Activated CD8-positive, alpha-beta memory T cell treated with anti-CD3 and anti-CD28 coated beads for 48 hours (primary cell): ENCODE data around the gene WFS1.

Experiments used
- DNase-seq, 3 experiments: peaks; one replicate each; pipeline ENCODE4 v3.0.0-alpha.2; 2020; ENCODE audit warnings: low read depth in 2 of 3, low spot score in 2 of 3

The WFS1 gene

DNA sequence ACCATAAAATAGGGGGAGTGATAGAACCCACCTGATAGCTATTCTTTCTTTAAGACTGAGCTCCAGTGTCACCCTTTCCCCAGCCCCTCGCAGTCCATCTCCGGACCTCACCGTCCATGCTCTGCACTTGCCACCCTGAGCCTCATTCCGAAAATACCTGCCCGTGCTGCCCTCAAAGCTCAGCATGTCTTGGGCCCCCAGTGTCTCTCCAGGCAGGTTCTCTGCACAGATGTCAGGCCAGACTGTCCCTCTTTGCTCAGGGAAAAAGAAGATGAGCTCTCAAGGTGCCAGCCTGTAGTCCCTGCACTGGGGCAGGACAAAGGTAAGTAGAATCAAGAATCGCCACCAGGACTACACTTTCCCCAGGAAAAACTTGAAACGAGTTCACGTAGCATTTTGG, 9.8 kb upstream of the WFS1 start:
- DNase-seq: no peak

DNA sequence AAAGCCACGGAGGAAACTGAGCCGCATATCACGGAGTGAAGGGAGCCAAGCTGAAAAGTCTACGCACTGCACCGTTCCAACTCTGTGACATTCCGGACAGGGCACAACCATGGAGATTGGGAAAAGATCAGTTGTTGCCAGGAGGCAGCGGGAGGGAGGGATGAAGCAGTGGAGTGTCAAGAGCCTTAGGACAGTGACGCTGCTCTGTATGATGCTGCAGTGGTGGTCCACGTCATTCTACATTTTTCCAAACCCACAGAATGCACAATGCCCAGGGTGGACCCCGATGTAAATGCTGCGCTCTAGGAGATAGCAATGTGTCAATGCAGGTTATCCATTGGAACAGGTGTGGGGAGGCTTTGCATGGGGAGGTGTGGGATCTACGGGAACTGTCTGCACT, 7.5 kb upstream of the WFS1 start:
- DNase-seq: no peak

DNA sequence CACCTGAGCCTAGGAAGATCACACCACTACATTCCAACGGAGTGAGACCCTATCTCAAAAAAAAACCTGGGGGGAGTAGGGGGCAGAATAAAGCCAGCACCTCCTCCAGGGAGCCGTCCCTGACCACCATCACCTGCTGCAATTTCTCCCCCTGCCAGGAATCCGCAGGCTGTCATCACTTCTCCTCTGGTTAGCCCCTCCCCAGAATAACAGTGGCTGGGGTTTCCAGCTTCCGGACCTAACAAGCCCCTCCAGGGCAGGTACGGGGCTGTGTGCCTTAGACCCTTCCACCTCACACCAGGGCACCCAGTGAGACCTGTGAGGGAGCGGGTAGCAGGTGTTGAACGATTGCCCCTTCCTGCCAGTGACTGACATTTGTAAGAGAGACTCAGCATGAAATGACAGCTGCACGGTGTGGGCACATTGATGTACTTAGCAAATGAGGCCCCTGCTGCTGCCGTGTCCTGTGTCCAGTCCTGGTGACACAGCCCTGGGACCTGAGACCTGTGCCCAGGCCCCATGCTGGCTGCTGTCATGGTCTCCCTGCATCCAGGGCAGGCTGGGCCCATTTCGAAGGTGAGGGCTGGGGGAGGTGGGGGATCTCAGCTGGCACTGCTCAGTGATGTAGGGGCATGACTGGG, 6.7 kb upstream of the WFS1 start:
- no peak for DNase-seq

DNA sequence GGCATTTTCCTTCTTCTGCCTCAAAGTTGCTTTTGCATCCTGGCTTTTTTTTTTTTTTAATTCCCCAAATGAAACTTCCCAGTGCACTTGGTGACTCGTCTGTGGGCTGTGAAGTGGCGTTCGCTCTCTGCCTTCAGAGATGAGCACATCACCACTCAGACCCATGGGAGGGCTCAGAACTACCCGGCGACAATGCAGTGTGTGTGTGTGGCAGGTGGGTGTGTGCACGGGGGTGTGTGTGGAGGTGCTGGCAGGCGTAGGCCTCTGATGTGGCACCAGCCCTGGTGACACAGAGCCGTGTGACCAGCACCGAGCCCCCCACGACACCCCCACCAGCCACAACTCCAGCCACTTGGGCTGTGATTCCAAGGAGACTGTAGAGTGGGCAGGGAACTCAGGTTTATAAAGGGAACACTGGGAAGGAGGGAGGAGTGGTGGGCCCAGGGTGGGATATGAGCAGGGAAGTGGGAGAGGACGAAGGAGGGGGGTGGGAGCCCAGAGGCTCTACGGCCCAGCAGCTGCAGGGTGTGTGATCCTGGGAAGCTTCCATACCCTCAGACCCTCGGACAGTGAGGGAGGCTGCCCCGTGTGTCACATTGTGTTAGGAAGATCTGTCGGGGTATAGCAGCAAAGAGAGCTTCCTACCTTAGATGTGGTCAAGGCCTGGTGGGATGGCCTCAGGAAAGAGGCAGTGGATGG, 6.0 kb upstream of the WFS1 start:
- DNase-seq: no peak

DNA sequence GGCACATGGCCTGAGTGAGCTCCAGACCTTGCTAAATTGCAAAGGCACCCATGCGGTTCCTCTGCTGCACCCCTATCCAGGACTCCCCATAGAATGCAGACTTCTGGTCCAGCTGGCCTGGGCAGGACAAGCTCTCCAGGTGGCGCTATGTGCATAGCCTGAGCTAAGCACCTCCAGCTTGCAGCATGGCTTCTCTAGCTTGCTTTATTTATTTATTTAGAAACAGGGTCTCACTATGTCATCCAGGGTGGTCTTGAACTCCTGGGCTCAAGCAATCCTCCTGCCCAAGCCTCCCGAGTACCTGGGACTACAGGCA, 5.5 kb upstream of the WFS1 start:
- DNase-seq: no peak

DNA sequence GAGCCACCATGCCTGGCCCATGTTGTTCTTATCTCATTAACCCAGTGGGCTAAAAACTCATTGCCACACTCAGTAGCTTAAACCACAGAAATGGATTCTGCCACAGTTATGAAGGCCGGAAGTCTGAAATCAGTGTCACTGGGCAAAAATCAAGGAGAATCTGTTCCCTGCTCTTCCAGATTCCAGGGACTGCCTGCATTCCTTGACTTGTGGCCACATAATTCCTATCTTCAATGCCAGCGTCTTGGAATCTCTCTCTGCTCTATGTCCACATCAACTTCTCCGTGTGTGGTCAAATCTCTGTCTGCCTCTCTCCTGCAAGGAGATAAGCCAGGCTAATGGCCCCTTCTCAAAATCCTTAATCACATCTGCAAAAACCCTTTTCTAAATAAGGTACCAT, 4.1 kb upstream of the WFS1 start:
- DNase-seq: no peak

DNA sequence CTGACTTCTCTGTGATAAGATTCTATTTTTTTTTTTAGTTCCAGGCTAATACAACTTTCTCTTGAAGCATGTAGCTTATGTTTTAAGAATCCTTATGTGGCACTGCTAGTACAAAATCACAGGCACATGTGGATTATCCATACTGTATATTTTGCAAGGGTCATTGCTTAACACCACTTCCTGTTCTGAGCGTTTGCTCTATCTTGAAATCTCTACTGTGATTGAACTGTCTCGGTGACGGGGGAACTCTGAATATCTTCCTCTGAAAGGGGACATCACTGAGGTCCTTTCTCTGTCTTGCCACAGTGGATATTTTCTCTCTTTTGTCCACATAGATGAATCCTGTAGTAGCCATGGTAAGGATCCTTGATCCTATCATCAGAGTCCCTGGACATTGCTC, 2.1 kb upstream of the WFS1 start:
- DNase-seq: no peak

DNA sequence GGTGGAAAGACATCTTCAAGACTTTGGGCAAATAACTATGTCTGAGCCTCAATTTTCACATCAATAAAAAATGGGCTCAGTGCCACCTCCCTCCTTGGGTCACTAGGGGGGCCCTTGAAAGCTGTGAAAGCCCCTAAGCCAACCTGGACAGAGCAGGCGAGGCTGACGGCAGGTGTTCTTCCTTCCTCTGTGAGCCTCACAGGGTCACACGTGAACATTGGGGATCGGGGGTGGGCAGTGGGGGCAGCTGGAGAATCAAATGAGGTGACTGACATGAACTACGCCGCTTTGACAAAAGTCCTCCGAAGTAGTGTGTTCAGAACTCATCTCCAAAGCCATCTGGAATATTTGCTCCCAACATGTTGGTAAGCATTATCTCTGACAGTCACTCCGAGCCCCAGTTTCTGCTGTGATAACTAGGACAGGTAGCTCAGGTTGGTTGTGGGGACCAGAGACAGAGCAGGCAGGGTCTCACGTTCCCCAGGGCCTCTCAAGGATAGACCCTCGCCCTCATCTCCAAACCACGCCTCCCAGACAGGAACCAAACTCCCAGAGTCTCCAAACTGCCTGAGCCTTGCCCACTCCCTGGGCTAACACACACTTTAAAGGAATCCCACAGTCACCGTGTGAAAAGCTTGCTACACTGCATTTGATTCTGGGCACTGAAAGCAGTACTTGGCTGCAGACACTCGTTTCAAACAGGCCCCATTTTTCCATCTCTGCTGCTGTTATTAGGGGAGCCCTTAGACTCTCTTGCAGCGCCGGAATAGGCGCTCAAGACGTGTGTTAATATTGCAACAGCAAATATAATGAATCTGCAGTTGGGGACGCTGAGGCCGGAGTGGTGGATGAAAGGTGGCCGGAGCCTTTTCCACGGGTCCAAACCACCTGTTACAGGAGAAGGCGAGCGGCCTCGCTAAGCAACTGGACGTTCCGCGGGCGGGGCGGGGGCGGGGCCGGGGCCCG, 717 bp upstream of the WFS1 start:
- no peak for DNase-seq

DNA sequence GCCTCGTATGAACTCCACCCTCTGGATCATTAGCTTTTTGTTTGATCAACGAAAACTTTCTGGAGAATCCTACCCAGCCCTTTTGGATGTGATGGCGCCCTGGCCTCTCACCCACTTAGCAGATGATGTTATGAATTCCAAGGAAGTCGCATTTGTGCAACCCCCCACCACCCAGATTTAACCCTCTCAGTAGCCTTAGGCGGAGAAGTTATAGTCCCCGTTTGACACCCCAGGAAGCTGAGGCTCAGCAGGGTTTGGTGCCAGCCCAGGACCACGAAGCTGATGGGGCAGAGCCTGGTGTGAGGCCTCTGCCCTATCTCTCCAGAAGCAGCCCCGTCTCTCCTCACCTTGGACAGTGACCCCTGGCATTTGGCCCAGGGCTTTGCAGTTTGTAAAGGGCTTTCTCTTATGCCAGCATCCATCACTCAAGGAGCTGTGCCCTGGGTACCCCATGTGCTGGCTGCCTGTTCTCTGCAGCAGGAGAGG, 1.0 kb downstream of the WFS1 start:
- DNase-seq: no peak

DNA sequence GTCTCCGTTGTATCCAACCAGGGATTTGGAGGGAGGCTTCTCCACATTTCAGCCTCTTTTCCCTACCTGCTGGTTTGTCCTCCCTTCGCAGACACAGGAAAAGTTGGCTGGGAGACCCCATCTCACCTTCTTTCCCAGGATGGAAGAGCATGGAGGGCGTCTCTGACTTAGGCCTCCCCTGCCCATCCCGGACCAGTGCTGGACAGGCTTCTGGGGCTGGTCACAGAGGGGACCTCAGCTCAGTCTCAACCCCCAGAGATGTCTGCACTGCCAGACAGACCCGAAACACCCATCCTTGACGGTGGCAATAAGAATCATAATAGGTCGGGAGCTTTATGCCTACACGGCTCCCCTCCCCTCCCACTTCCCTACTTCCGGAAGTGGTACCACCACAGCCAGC, 1.6 kb downstream of the WFS1 start:
- DNase-seq: no peak

DNA sequence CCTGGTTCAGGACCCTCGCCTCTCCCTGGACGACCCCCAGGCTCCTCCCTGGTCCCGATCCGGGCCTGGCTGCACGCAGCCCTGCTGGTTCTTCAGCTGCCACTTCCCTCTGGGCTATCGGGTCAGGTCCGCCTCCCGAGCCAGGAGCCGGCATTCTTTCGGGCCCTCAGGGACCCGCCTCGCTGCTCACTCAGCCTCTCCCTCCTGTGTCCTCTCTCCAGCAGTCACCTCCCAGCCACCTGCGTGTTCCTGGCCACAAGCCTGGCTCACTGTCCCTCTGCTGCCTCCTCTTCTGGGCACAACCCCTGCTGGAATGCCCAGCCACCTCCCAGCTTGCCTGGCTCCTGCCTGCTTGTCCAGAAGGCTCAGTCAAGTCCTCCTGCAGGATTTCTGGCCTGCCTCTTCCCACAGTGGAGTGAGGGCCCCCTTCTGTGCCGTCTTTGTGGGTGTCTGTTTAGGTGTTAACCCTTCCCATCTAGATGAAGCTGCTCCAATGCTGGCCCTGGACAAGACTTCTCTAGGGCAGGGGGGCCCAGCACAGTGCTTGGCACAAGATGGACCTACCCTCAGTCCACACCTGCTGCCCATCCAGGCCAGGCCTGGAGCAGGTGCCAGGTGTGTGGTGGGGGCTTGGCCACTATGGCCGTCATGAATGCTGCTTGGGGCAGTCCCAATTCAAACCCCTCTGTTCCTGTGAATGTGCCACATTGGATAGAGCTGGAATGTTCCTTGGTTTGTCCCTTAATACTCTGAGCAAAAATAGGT, 2.2 kb downstream of the WFS1 start:
- no peak for DNase-seq

DNA sequence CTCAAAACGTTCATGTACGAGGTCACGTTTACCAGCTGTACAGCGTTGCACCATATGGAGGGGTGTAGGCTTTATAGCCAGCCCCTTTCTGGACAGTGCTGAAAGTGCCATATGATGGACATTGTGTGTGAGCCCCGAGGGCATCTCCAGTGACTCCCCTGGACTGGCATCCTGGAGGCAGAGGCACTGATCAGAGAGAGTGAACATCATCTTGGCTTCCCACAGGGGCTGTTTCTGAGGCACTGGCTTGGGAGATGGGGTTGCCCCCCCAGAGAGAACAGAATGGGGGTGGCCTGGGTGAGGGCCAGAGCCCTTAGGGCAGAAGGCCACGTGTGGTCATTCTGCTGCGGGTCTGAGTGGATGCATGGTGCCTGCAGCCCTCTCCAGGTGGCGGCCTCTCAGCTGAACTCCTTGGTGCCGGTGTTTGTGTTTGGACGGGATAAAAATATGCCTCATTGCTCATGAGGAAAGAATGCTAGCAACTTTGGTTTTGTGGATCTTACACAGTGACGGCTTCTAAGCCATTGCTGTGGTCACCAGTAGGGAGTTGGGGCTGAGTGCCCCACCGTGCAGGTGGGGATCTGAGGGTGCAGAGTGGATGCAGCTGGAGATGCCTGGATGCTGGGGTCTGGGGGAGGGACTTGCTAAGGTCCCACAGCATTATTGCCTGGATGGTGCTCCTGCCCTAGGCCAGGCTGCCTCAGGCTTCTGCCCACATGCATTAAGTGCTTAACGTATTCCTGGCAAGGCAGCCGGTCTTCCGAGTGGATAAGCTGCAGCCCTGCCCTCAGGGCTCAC, 3.4 kb downstream of the WFS1 start:
- DNase-seq: no peak

DNA sequence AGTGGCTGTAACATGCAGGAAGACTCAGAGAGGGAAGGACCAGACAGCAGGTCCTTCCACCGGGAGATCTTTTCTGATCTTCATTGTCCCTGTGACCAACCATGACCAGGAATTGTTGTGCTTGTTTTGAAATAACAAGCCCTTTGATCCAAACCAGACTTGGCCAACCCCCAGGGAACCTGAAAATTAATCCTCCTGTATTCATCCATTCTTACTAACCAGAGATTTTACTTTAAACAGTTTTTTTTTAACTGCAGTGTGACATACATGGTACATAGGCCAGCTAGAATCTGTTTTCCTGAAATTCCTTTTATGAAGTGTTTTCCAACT, 4.0 kb downstream of the WFS1 start:
- DNase-seq: no peak

DNA sequence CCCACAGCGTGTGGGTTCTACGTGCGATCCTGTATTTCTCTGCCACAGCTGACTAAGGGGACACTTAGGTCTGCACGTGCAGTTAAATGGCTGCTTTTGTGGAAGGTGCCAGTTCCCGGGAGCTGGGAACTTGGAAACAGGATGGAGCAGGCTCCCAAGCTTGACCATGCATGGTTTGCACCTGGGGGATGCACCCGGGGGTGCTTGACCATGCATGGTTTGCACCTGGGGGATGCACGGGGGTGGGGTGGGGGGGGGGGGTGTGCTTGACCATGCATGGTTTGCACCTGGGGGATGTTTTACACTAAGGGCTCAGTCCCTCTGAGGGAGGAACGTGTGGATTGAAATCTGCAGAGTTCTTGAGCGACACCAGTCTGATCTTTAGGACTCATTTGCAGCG, 5.7 kb downstream of the WFS1 start:
- no peak for DNase-seq

DNA sequence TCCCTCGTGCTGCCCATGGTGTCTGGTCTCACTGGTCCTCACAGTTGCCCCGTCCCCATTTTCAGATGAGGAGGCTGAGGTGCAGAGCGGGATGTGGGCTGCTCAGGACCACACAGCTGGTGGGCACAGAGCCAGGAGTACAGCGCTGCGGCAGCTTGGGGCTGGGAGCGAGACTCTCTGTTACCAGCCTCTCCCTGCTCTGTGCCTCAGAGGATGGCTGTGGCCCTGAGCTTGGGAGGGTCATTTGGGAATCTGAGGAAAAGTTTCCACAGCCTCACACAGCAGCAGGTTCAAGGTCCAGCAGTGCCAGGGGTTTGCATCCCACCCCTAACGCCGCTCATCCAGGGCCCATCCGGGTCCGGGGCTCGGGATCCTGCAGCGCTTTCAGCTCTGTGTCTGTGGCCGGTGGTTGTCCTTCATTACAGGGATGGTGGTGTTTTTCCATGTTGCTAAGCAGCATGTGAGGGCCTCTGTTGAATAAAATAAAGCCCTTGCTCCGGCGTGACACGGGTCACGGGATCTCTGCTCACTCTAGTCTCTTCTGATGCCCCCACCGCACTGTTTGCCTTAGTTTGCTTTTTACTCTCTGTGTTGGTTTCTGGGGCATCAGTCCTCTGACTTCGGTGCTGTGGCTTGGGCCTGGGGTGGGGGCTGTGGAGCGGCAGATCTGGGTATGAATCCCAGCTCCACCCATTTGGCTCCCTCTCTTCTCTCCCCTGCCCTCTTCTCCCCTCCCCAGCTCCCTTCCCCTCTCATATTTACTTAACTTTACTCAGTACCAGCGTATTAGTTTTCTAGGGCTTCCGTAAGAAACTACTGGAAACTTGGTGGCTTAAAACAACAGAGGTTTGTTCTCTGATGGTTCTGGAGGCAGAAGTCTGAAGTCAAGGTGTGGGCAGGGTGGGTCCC, 6.5 kb downstream of the WFS1 start:
- DNase-seq: no peak

DNA sequence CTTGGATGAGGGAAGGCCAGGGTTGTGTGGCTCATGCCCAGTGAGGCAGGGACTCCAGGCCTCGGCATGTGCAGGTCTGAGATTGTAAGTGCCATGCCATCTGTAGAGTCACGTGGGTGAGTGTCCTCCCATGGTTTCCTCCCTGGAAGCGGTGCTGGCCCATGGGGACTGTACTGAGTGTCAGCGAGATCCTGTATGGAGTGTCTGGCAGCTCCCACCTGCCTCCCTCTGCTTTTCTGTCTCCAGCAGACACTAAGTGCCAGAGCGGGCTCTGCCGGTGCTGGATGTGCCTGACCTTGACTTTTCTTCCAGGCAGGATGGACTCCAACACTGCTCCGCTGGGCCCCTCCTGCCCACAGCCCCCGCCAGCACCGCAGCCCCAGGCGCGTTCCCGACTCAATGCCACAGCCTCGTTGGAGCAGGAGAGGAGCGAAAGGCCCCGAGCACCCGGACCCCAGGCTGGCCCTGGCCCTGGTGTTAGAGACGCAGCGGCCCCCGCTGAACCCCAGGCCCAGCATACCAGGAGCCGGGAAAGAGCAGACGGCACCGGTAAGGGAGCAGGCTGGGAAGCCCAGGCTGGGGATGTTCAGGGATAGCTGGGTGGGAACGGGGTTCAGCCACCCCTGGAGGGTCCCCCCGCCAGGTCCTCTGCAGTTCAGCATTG, 7.6 kb downstream of the WFS1 start:
- no peak for DNase-seq

DNA sequence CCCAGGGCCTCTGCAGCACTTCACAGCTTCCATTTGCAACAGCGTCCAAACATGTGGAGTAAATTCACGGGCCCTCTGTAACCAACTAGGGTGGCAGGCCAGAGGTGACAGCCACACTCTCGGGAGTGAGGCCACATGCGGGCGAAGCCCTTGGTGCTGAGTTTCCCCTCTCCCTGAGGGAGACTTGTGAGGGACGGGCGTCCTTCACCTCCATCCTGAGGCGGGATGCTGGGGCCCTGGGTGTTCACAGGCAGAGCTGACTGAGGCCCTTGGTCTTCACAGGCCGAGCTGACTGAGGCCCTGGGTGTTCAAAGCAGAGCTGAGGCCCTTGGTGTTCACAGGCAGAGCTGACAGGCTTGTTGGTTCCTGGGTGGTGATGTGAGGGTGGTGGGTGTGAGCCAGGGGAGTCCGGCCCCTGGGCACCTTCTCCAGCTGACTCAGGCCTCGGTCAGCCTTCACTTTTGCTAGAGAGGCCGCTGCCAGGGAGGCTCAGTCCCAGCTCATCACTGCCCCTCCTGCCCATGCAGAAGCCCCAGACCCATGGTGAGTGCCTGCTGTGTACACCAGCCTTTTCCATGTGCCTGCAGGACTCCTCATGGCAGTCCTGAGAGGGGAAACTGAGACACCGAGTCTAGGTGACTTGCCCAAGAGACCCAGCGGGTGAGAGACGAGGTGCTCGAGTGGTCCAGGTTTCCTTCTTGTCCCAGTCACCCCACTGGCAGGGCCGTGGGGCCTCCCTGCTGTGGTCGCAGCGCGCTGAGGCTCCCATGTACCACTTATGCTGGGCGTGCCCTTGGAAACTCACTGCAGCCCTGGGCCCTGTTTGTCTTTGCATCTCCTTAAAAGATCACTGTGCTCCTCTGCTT, 8.5 kb downstream of the WFS1 start:
- DNase-seq: no peak

DNA sequence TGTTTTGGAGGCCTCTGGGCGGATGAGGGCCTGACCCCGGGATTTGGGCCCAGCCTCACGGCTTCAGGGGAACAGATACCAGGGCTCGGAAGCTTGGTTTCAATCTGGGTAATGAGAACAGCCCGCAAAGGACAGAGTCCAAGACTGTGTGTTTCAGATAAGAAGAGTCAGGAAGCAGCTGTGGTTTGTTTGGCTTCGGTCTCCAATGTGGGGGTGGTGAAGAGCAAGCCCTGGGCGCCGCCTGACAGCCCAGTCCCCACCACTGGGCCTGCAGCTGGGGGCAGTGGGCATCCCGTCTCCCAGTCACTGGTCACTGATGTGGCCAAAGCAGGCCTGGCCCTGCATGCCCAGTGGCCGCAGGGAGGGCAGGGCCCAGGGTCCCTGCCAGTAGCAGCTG, 9.1 kb downstream of the WFS1 start:
- DNase-seq: no peak
